Fibroblast of mammary gland (primary cell): ENCODE measurements around the gene BTBD1.

ENCODE experiments used
- DNase-seq: peaks from one replicate; pipeline ENCODE4 v3.0.0-alpha.2; 2010; ENCODE audit warnings: low read depth
- H3K4me3 ChIP-seq: 2 replicates; pipeline ENCODE4 v1.5.1; 2011; ENCODE audit warnings: low read depth, mild to moderate bottlenecking, low read length, moderate library complexity; ENCODE audit not compliant: control insufficient read depth
- CTCF ChIP-seq: conservative IDR thresholded peaks from 2 replicates; pipeline ENCODE4 v1.5.1; 2011; ENCODE audit warnings: low read depth, low read length, inconsistent platforms; ENCODE audit not compliant: control insufficient read depth, insufficient read depth

Gene BTBD1

GRCh38 chr15:82993144-82993543 lies 73.9 kb downstream of the BTBD1 start:
- no peak for TF ChIP-seq CTCF
- no peak for DNase-seq
- no peak overlapping the region for H3K4me3 ChIP-seq

- no peak for TF ChIP-seq CTCF
- DNase-seq, result no peak
- no peak overlapping the region for H3K4me3 ChIP-seq
Observed at GRCh38 chr15:82992436-82992998, 74.5 kb downstream of the BTBD1 start.

GRCh38 chr15:82986442-82986780 lies 80.6 kb downstream of the BTBD1 start:
- DNase-seq, result peak; percentile 16
- peak overlapping the region; percentile 82 for H3K4me3 ChIP-seq
- TF ChIP-seq CTCF, result no peak

- peak; percentile 94 for DNase-seq
- no peak for TF ChIP-seq CTCF
- peak within 1 kb of the TSS; percentile 82 for H3K4me3 ChIP-seq
Observed at GRCh38 chr15:82985688-82986441, 81.2 kb downstream of the BTBD1 start, which contains the start of gene RAMAC. Gene RAMAC (plus strand): TSS chr15:82986210. CDS start chr15:82989019, 2,809 bp downstream.

- no peak for DNase-seq
- no peak overlapping the region for H3K4me3 ChIP-seq
- no peak for TF ChIP-seq CTCF
Observed at GRCh38 chr15:82980981-82981380, 86.1 kb downstream of the BTBD1 start.

GRCh38 chr15:82979726-82980125 lies 87.3 kb downstream of the BTBD1 start:
- no peak overlapping the region for H3K4me3 ChIP-seq
- TF ChIP-seq CTCF, result no peak
- no peak for DNase-seq
